Ishikawa (cell line): ENCODE results near the gene SPDYE4.

Source experiments
- NFIC ChIP-seq: IDR thresholded peaks from 2 replicates; pipeline ENCODE4 v1.6.1; 2012
- TAF1 ChIP-seq: IDR thresholded peaks from 2 replicates; pipeline ENCODE4 v1.6.1; 2012; ENCODE audit warnings: low read depth, mild to moderate bottlenecking
- TEAD4 ChIP-seq: IDR thresholded peaks from 2 replicates; pipeline ENCODE4 v1.6.1; 2012
- TF ChIP-seq, protein P1 (sequence below): IDR thresholded peaks from 2 replicates; pipeline ENCODE4 v1.6.1; 2012
- TF ChIP-seq, protein P2 (sequence below): IDR thresholded peaks from 2 replicates; pipeline ENCODE4 v1.6.1; 2012; ENCODE audit warnings: low read depth, mild to moderate bottlenecking
- TF ChIP-seq, protein P3 (sequence below): IDR thresholded peaks from 2 replicates; pipeline ENCODE4 v1.6.1; 2012

DNA sequence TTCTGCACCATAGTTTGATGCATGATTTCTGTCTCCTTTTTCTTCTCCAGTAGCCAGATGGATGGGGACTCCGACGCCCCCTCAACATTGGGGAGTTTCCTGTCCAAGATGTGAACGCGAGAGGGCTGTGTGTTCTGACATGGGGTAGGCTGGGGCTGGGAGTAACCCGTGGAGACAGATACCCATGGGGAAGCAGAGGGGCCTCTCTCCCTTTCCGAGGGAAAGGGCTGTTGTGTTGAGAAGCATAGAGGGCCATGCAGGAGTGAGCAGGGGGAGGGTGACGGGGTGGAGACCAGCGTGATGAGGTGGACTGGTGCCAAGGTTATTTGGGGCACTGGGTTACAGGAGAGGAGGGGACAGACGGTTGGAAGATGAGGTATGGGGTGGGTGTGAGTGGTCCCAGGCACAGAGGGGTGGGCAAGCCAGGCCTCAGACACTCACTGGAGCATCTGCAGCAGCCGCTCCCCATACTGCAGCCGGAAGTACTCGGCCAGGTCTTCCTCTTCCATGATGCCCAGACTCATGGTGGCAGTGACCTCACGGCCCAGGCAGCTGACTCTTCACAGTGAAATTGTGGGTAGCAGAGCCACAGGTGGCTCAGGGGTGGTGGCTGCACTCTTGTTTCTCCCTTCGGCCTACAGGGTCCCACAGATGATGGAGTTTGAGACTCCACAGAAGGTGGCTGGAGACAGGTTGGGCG is 14.1 kb downstream of the SPDYE4 start:
- TF ChIP-seq TAF1, result no peak
- TF ChIP-seq, protein P1, sequence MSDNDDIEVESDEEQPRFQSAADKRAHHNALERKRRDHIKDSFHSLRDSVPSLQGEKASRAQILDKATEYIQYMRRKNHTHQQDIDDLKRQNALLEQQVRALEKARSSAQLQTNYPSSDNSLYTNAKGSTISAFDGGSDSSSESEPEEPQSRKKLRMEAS, result no peak
- TF ChIP-seq, protein P2, sequence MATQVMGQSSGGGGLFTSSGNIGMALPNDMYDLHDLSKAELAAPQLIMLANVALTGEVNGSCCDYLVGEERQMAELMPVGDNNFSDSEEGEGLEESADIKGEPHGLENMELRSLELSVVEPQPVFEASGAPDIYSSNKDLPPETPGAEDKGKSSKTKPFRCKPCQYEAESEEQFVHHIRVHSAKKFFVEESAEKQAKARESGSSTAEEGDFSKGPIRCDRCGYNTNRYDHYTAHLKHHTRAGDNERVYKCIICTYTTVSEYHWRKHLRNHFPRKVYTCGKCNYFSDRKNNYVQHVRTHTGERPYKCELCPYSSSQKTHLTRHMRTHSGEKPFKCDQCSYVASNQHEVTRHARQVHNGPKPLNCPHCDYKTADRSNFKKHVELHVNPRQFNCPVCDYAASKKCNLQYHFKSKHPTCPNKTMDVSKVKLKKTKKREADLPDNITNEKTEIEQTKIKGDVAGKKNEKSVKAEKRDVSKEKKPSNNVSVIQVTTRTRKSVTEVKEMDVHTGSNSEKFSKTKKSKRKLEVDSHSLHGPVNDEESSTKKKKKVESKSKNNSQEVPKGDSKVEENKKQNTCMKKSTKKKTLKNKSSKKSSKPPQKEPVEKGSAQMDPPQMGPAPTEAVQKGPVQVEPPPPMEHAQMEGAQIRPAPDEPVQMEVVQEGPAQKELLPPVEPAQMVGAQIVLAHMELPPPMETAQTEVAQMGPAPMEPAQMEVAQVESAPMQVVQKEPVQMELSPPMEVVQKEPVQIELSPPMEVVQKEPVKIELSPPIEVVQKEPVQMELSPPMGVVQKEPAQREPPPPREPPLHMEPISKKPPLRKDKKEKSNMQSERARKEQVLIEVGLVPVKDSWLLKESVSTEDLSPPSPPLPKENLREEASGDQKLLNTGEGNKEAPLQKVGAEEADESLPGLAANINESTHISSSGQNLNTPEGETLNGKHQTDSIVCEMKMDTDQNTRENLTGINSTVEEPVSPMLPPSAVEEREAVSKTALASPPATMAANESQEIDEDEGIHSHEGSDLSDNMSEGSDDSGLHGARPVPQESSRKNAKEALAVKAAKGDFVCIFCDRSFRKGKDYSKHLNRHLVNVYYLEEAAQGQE, result no peak
- no peak for TF ChIP-seq TEAD4
- no peak for TF ChIP-seq NFIC
- TF ChIP-seq, protein P3, sequence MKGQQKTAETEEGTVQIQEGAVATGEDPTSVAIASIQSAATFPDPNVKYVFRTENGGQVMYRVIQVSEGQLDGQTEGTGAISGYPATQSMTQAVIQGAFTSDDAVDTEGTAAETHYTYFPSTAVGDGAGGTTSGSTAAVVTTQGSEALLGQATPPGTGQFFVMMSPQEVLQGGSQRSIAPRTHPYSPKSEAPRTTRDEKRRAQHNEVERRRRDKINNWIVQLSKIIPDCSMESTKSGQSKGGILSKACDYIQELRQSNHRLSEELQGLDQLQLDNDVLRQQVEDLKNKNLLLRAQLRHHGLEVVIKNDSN, result no peak
